Lower lobe of right lung (tissue), 2 donors: ENCODE measurements around the gene CLIP4. TPM values are rescaled to one million over a fixed set of nuclear protein-coding genes. Genes with fewer than 3 reads are reported as not detected.

ENCODE experiments used
- ATAC-seq, 2 donors: fragments of 200-7000 bp; cut with Tn5 transposase; one replicate each; pipeline ENCODE4 v1.9.1; 2020 to 2022; ENCODE audit warnings: mild to moderate bottlenecking in 2 of 2, moderate library complexity in 2 of 2
- DNase-seq: peaks from one replicate; pipeline ENCODE4 v3.0.0-alpha.2; 2020
- H3K27ac ChIP-seq: fragments of 200-600 bp; one replicate; pipeline ENCODE4 v1.8.0; 2022
- H3K27me3 ChIP-seq: fragments of 200-600 bp; one replicate; pipeline ENCODE4 v1.8.0; 2022; ENCODE audit warnings: low read depth
- H3K36me3 ChIP-seq: fragments of 200-600 bp; one replicate; pipeline ENCODE4 v1.8.0; 2022; ENCODE audit warnings: mild to moderate bottlenecking
- H3K4me1 ChIP-seq: fragments of 200-600 bp; one replicate; pipeline ENCODE4 v1.8.0; 2022
- H3K4me3 ChIP-seq: fragments of 200-600 bp; one replicate; pipeline ENCODE4 v1.8.0; 2022; ENCODE audit warnings: mild to moderate bottlenecking
- H3K9me3 ChIP-seq: fragments of 200-600 bp; one replicate; pipeline ENCODE4 v1.8.0; 2022
- intact Hi-C: fragments of 100-400 bp; cut with DNase I; formaldehyde crosslinking; loops from one replicate; pipeline ENCODE4 v1.11.0; 2022
- long read RNA-seq: library from polyadenylated mRNA; unstranded; transcript quantifications from one replicate; pipeline ENCODE4 v2.0.0, GENCODE V29; 2021
- total RNA-seq: library from RNA; stranded (reverse); fragmentation: NEBNext Ultra II Directional; extraction: Animal tissue kit (Norgen Biotek cat#: 25700); gene quantifications from one replicate; pipeline ENCODE4 v1.2.1, GENCODE V29; 2021
- TF ChIP-seq, protein P1 (sequence below): fragments of 200-600 bp; IDR thresholded peaks from one replicate; pipeline ENCODE4 v1.8.0; 2022; ENCODE audit warnings: antibody characterized with exemption, mild to moderate bottlenecking
- donor health status: DM: no; HTN: yes; CAD: no; lungs with severe emphysema.

CLIP4 gene, protein sequence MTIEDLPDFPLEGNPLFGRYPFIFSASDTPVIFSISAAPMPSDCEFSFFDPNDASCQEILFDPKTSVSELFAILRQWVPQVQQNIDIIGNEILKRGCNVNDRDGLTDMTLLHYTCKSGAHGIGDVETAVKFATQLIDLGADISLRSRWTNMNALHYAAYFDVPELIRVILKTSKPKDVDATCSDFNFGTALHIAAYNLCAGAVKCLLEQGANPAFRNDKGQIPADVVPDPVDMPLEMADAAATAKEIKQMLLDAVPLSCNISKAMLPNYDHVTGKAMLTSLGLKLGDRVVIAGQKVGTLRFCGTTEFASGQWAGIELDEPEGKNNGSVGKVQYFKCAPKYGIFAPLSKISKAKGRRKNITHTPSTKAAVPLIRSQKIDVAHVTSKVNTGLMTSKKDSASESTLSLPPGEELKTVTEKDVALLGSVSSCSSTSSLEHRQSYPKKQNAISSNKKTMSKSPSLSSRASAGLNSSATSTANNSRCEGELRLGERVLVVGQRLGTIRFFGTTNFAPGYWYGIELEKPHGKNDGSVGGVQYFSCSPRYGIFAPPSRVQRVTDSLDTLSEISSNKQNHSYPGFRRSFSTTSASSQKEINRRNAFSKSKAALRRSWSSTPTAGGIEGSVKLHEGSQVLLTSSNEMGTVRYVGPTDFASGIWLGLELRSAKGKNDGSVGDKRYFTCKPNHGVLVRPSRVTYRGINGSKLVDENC
- total RNA-seq: 64.6 TPM
- long read RNA-seq, full-length matches to known transcripts: 52 of 89 reads
- long read RNA-seq, partial matches to known transcripts: 21 of 89 reads
- long read RNA-seq, other reads (novel, unspliced or antisense): 16 of 89 reads

DNA sequence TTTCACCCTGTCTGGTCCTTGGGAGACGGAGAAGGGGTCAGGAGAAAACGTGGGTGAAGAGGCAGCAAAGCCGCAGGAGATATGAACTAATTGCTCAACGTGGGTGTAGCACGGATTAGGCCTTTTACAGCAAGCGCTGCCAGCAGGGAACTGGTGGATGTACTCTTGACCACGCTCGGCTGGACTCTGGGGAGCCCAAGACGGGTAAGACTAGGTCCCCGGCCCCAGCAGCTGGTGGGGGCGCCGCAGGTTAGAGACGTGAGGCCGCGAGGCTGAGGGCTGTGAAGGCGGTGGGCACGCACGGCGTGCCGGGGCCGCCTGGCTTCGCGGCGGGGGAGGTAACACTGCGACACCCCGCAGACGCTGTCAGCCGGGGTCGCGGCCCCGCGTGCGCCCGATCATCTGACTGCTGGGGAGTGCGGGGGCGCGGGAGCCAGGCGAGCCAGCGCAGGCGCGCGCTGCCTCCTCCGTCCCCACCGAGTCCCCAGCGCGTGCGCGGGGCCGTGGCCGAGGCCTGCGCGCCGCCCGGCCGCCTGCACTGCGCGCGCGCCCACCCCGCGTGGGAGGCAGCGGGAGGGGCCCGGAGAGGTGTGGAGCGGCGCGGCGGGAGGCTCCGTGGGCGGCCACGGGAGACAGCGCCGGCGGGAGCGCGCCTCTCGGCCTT, at the start of gene CLIP4:
Gene CLIP4 (plus strand): TSS at position 470 of the 664 bp plus-strand sequence. CDS start 5,974 bp downstream, outside the sequence.
- H3K4me1 ChIP-seq: peaks cover 43% of the 10 kb centered on the region
- intact Hi-C loops: no loop called here
- peak; percentile 84 for DNase-seq
- peak within 1 kb of the TSS; percentile 91 for H3K27ac ChIP-seq
- peak within 1 kb of the TSS; percentile 70 for H3K4me3 ChIP-seq
- TF ChIP-seq, protein P1, sequence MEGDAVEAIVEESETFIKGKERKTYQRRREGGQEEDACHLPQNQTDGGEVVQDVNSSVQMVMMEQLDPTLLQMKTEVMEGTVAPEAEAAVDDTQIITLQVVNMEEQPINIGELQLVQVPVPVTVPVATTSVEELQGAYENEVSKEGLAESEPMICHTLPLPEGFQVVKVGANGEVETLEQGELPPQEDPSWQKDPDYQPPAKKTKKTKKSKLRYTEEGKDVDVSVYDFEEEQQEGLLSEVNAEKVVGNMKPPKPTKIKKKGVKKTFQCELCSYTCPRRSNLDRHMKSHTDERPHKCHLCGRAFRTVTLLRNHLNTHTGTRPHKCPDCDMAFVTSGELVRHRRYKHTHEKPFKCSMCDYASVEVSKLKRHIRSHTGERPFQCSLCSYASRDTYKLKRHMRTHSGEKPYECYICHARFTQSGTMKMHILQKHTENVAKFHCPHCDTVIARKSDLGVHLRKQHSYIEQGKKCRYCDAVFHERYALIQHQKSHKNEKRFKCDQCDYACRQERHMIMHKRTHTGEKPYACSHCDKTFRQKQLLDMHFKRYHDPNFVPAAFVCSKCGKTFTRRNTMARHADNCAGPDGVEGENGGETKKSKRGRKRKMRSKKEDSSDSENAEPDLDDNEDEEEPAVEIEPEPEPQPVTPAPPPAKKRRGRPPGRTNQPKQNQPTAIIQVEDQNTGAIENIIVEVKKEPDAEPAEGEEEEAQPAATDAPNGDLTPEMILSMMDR: no peak
- peak; percentile 76 to 88 for ATAC-seq
- H3K9me3 ChIP-seq: no peaks in the 10 kb centered on the region
- no peaks in the 10 kb centered on the region for H3K36me3 ChIP-seq
- H3K27me3 ChIP-seq: no peaks in the 10 kb centered on the region

DNA sequence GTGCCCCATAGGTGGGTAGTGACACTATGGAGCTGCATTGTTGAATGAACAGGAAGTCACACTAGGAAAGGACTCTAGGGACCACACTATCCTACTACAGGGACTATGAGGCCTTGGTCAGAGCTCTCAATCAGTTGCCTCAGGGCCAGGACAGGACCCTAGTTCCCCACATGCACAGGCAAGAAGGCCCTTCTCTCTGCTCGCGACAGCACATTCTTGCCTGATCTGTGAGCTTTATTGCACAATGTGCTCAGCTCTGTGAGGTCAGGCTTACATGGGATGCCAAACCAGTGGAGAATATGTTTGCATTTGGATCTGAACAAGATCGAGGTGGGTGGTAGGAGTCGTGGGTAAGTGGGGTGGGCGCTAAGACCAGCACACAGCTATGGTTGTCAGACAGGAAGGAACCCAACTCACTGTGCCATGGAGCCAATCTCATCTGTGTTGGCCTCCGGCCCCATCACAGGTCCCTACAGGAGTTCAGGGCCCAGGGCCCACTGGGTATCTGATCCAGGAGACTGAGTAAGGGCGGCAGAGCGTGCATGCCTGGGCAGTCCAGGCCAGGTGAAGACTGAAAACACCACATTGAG, 48.8 kb upstream of the CLIP4 start:
- no peak overlapping the region for H3K4me3 ChIP-seq
- DNase-seq (no peak), ATAC-seq (peak; percentile 54 to 71)
- TF ChIP-seq, protein P1: no peak
- H3K27me3 ChIP-seq: no peaks in the 10 kb centered on the region
- intact Hi-C loops: no loop called here
- H3K4me1 ChIP-seq: peaks cover 24% of the 10 kb centered on the region
- peak overlapping the region; percentile 58 for H3K27ac ChIP-seq
- no peaks in the 10 kb centered on the region for H3K36me3 ChIP-seq
- no peaks in the 10 kb centered on the region for H3K9me3 ChIP-seq

DNA sequence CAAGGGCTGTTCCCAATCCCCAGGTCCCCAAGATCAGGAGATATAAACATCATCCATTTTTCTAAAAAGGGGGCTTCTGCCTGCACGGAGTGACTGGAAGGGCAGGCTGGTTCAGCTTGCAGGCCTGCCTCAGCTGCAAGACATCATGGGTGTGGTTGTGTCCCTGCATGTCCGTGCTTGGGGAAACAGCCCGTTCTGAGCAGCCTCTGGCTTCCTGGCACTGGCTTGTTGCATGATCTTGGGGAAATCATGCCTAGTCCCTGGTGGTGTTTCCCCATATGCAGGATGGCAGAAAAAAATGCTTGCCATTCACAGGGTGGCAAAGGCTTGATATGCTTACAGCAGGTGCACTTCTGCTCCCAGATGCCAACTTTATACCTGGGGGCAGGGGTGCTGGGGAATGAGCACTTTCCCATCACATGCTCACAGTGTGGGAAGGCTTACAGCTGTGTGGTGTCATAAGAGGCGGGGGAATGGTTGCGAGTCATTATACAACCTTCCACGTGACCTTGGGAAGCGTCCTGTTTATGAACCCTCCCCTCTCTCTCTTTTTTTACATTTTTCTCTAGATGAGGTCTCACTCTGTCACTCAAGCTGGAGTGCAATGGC, 48.1 kb upstream of the CLIP4 start:
- Histone ChIP-seq H3K27me3 (no peaks in the 10 kb centered on the region), H3K4me3 (no peak overlapping the region), H3K4me1 (peaks cover 24% of the 10 kb centered on the region), H3K9me3 (no peaks in the 10 kb centered on the region), H3K27ac (peak overlapping the region; percentile 58), H3K36me3 (no peaks in the 10 kb centered on the region)
- TF ChIP-seq, protein P1: no peak
- ATAC-seq: peak; percentile 43 to 47
- intact Hi-C loops: no loop called here
- peak; percentile 74 for DNase-seq

DNA sequence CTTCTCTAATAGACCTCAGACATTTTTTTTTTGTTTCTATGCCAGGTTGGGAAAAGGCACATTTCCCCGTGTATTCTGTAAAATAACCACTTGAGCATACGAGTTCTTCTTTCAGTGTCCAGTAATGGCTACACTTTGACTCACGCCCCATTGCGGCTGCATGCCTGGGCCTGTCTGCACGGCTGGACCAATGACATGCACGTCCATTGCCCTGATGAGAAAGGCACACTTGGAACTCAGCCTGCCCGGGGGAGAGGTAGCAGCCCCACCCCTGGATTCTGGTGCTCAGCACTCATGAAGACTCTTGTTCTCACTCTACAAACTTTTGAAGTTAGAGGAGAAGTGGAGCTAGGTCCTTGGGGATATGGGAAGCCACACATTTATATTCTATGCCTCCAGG, 46.7 kb upstream of the CLIP4 start:
- intact Hi-C loops: no loop called here
- no peak overlapping the region for H3K4me3 ChIP-seq
- ATAC-seq (peak; percentile 32 to 71), DNase-seq (peak; percentile 66)
- H3K27ac ChIP-seq: no peak overlapping the region
- no peaks in the 10 kb centered on the region for H3K9me3 ChIP-seq
- H3K36me3 ChIP-seq: no peaks in the 10 kb centered on the region
- peaks cover 19% of the 10 kb centered on the region for H3K4me1 ChIP-seq
- TF ChIP-seq, protein P1: no peak
- no peaks in the 10 kb centered on the region for H3K27me3 ChIP-seq

DNA sequence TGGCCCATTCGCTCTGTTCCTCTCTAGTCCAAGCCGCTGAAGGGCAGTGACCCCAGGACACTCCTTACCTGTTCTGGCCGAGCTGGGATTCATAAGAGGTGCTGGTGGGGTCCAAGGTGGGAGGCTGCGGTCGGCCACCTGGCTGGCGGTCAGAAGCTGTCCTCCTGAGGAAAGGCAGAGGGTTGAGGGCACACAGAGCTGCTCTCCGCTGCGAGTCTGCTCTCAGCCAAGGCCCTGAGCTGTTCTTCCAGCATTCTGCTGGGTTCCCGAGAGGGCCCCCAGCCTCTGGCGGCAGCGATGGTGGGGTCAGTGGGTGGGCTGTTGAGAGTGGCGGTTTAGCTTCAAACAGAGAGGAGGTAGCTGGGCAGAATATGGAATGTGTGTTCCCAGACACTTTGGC, 44.7 kb upstream of the CLIP4 start:
- H3K4me3 ChIP-seq: no peak overlapping the region
- no peaks in the 10 kb centered on the region for H3K27me3 ChIP-seq
- H3K27ac ChIP-seq: no peak overlapping the region
- ATAC-seq: no peak
- H3K4me1 ChIP-seq: no peaks in the 10 kb centered on the region
- H3K9me3 ChIP-seq: no peaks in the 10 kb centered on the region
- DNase-seq: no peak
- TF ChIP-seq, protein P1: no peak
- H3K36me3 ChIP-seq: no peaks in the 10 kb centered on the region
- intact Hi-C loops: no loop called here
